KMS-11 (cell line): ENCODE data around the gene SCCPDH.

Experiments
- H2AFZ ChIP-seq: fragments of 200-600 bp; sonication (generic); 2 replicates; pipeline ENCODE4 v1.6.1; 2016; ENCODE audit warnings: antibody characterized with exemption, mixed run types, low read depth
- H3K27ac ChIP-seq: fragments of 200-600 bp; sonication (generic); 2 replicates; pipeline ENCODE4 v1.6.1; 2016; ENCODE audit warnings: mild to moderate bottlenecking, mixed run types
- H3K27me3 ChIP-seq: fragments of 200-600 bp; sonication (generic); 2 replicates; pipeline ENCODE4 v1.6.1; 2017; ENCODE audit warnings: mild to moderate bottlenecking, low read depth, mixed run types, moderate library complexity; ENCODE audit not compliant: insufficient read depth
- H3K36me3 ChIP-seq: fragments of 200-600 bp; sonication (generic); 2 replicates; pipeline ENCODE4 v1.6.1; 2017; ENCODE audit warnings: mild to moderate bottlenecking, mixed run types; ENCODE audit not compliant: insufficient read depth
- H3K4me1 ChIP-seq: fragments of 200-600 bp; sonication (generic); 2 replicates; pipeline ENCODE4 v1.6.1; 2016; ENCODE audit warnings: mild to moderate bottlenecking, low read depth, mixed run types; ENCODE audit not compliant: poor library complexity, severe bottlenecking
- H3K4me2 ChIP-seq: fragments of 200-600 bp; sonication (generic); 2 replicates; pipeline ENCODE4 v1.7.0; 2016; ENCODE audit warnings: mild to moderate bottlenecking, mixed run types
- H3K4me3 ChIP-seq: fragments of 200-600 bp; sonication (generic); IDR thresholded peaks from 2 replicates; pipeline ENCODE4 v1.6.1; 2017; ENCODE audit warnings: low read depth, low read length, mixed read lengths; ENCODE audit not compliant: insufficient read depth
- H3K79me2 ChIP-seq: fragments of 200-600 bp; sonication (generic); 2 replicates; pipeline ENCODE4 v1.6.1; 2016; ENCODE audit warnings: low read depth, mixed run types; ENCODE audit not compliant: insufficient read depth
- H3K9ac ChIP-seq: fragments of 200-600 bp; sonication (generic); 2 replicates; pipeline ENCODE4 v1.6.1; 2016; ENCODE audit warnings: mild to moderate bottlenecking, mixed run types
- H4K20me1 ChIP-seq: fragments of 200-600 bp; sonication (generic); 2 replicates; pipeline ENCODE4 v1.6.1; 2016; ENCODE audit warnings: mild to moderate bottlenecking, mixed run types; ENCODE audit not compliant: insufficient read depth
- CTCF ChIP-seq: fragments of 200-600 bp; sonication (generic); conservative IDR thresholded peaks from 2 replicates; pipeline ENCODE4 v1.6.1; 2017; ENCODE audit warnings: low read depth, mild to moderate bottlenecking, antibody characterized with exemption, low read length, moderate library complexity, mixed read lengths

The SCCPDH gene

GRCh38 chr1:246791303-246791918 is 67.2 kb downstream of the SCCPDH start:
- Histone ChIP-seq H3K4me1 (no peaks in the 10 kb centered on the region), H3K4me2 (no peak overlapping the region), H4K20me1 (no peaks in the 10 kb centered on the region), H3K4me3 (no peak overlapping the region), H3K27me3 (no peaks in the 10 kb centered on the region), H3K9ac (no peak overlapping the region), H3K36me3 (no peaks in the 10 kb centered on the region), H2AFZ (no peak overlapping the region), H3K79me2 (no peaks in the 10 kb centered on the region), H3K27ac (no peak overlapping the region)
- TF ChIP-seq CTCF = no peak

GRCh38 chr1:246792603-246793002 is 68.4 kb downstream of the SCCPDH start:
- no peaks in the 10 kb centered on the region for H3K4me1 ChIP-seq
- no peak overlapping the region for H3K4me2 ChIP-seq
- no peaks in the 10 kb centered on the region for H3K36me3 ChIP-seq
- H3K79me2 ChIP-seq = no peaks in the 10 kb centered on the region
- no peaks in the 10 kb centered on the region for H3K27me3 ChIP-seq
- no peak overlapping the region for H2AFZ ChIP-seq
- TF ChIP-seq CTCF = no peak
- no peak overlapping the region for H3K9ac ChIP-seq
- no peak overlapping the region for H3K4me3 ChIP-seq
- H4K20me1 ChIP-seq = no peaks in the 10 kb centered on the region
- H3K27ac ChIP-seq = no peak overlapping the region

- no peaks in the 10 kb centered on the region for H3K36me3 ChIP-seq
- H4K20me1 ChIP-seq = no peaks in the 10 kb centered on the region
- H3K27ac ChIP-seq = no peak overlapping the region
- no peak overlapping the region for H3K9ac ChIP-seq
- no peak for TF ChIP-seq CTCF
- H3K4me2 ChIP-seq = no peak overlapping the region
- H3K79me2 ChIP-seq = no peaks in the 10 kb centered on the region
- H3K4me3 ChIP-seq = no peak overlapping the region
- H3K4me1 ChIP-seq = no peaks in the 10 kb centered on the region
- H2AFZ ChIP-seq = no peak overlapping the region
- H3K27me3 ChIP-seq = no peaks in the 10 kb centered on the region
These were observed 69.2 kb downstream of the SCCPDH start for GRCh38 chr1:246793356-246793896.

GRCh38 chr1:246794048-246794827 is 70.0 kb downstream of the SCCPDH start:
- no peaks in the 10 kb centered on the region for H3K79me2 ChIP-seq
- H3K9ac ChIP-seq = no peak overlapping the region
- TF ChIP-seq CTCF = no peak
- no peak overlapping the region for H2AFZ ChIP-seq
- H3K4me1 ChIP-seq = no peaks in the 10 kb centered on the region
- no peak overlapping the region for H3K4me3 ChIP-seq
- H3K27me3 ChIP-seq = no peaks in the 10 kb centered on the region
- no peaks in the 10 kb centered on the region for H3K36me3 ChIP-seq
- H4K20me1 ChIP-seq = no peaks in the 10 kb centered on the region
- no peak overlapping the region for H3K4me2 ChIP-seq
- H3K27ac ChIP-seq = no peak overlapping the region
